DMS79 treated with DMSO at 0.1 percent for 48 hours (cell line): ENCODE data around the gene ZNF76.

Source experiments
- DNase-seq: peaks from one replicate; lab custom pipeline; 2025; lab: John Stamatoyannopoulos, UW

The ZNF76 gene

GRCh38 chr6:35267897-35268296, 8.4 kb downstream of the ZNF76 start:
- no peak for DNase-seq

- no peak for DNase-seq
Measured at GRCh38 chr6:35272005-35272404, 12.5 kb downstream of the ZNF76 start.

- no peak for DNase-seq
Measured at GRCh38 chr6:35273822-35274559, 14.5 kb downstream of the ZNF76 start.

- DNase-seq, result no peak
Measured at GRCh38 chr6:35275744-35276260, 16.3 kb downstream of the ZNF76 start.

GRCh38 chr6:35278708-35279107, 19.2 kb downstream of the ZNF76 start:
- no peak for DNase-seq

- peak; percentile 27 for DNase-seq
Measured at GRCh38 chr6:35280903-35281302, 21.4 kb downstream of the ZNF76 start.

- DNase-seq, result no peak
Measured at GRCh38 chr6:35282472-35282871, 22.9 kb downstream of the ZNF76 start.

GRCh38 chr6:35283361-35283760, 23.8 kb downstream of the ZNF76 start:
- no peak for DNase-seq

- no peak for DNase-seq
Measured at GRCh38 chr6:35287671-35288396, 28.3 kb downstream of the ZNF76 start.

GRCh38 chr6:35288834-35289233, 29.3 kb downstream of the ZNF76 start:
- no peak for DNase-seq

- no peak for DNase-seq
Measured at GRCh38 chr6:35291491-35291890, 32.0 kb downstream of the ZNF76 start.

- DNase-seq, result peak; percentile 68
Measured at GRCh38 chr6:35292494-35292893, 33.0 kb downstream of the ZNF76 start.

GRCh38 chr6:35293681-35294080, 34.1 kb downstream of the ZNF76 start:
- no peak for DNase-seq

GRCh38 chr6:35294308-35294945, 34.9 kb downstream of the ZNF76 start:
- no peak for DNase-seq

GRCh38 chr6:35295036-35295435, 35.5 kb downstream of the ZNF76 start:
- DNase-seq, result no peak

GRCh38 chr6:35295521-35296315, 36.2 kb downstream of the ZNF76 start:
- DNase-seq, result peak; percentile 55

GRCh38 chr6:35296931-35297600, 37.5 kb downstream of the ZNF76 start:
- DNase-seq, result no peak

GRCh38 chr6:35297601-35298481, 38.3 kb downstream of the ZNF76 start, which contains the start of gene DEF6:
DEF6 (plus strand) TSS chr6:35297818; CDS start chr6:35297857, 39 bp downstream.
- DNase-seq, result peak; percentile 92

- no peak for DNase-seq
Measured at GRCh38 chr6:35298625-35299140, 39.1 kb downstream of the ZNF76 start.

GRCh38 chr6:35299674-35300073, 40.1 kb downstream of the ZNF76 start:
- DNase-seq, result no peak
